Lung (tissue), 12 donors: ENCODE data around the gene RAB38. TPM values are rescaled to one million over a fixed set of nuclear protein-coding genes. Genes with fewer than 3 reads are reported as not detected.

Experiments used
- ATAC-seq: fragments of 200-7000 bp; cut with Tn5 transposase; one replicate; pipeline ENCODE4 v1.9.1; 2020; ENCODE audit warnings: moderate number of reproducible peaks; ENCODE audit not compliant: insufficient read depth, low FRiP score
- DNase-seq, 3 donors: peaks; one replicate each; pipeline ENCODE4 v3.0.0-alpha.2; 2013 to 2017
- H3K27ac ChIP-seq, 2 donors: one replicate each; pipeline ENCODE4 v1.5.1; 2013; ENCODE audit warnings: mild to moderate bottlenecking in 2 of 2, moderate library complexity in 2 of 2, control low read depth in 1 of 2, inconsistent platforms in 1 of 2, low read depth in 1 of 2, low read length in 1 of 2
- H3K27me3 ChIP-seq, 3 donors: one replicate each; pipeline ENCODE4 v1.5.1; 2013; ENCODE audit warnings: low read length in 2 of 3; ENCODE audit not compliant: control insufficient read depth in 3 of 3, insufficient read depth in 3 of 3
- H3K36me3 ChIP-seq, 4 donors: one replicate each; pipeline ENCODE4 v1.5.1; 2013; ENCODE audit warnings: low read length in 4 of 4, mild to moderate bottlenecking in 1 of 4, moderate library complexity in 1 of 4; ENCODE audit not compliant: control insufficient read depth in 4 of 4, insufficient read depth in 4 of 4
- H3K4me1 ChIP-seq, 5 donors: one replicate each; pipeline ENCODE4 v1.5.1; 2013; ENCODE audit warnings: low read length in 5 of 5, mild to moderate bottlenecking in 2 of 5, moderate library complexity in 1 of 5; ENCODE audit not compliant: control insufficient read depth in 5 of 5, insufficient read depth in 5 of 5
- H3K4me3 ChIP-seq: one replicate; pipeline ENCODE4 v1.5.1; 2013; ENCODE audit warnings: mild to moderate bottlenecking, control low read depth, moderate library complexity
- H3K9ac ChIP-seq, 2 donors: one replicate each; pipeline ENCODE4 v1.5.1; 2013; ENCODE audit warnings: low read length in 2 of 2, control low read depth in 1 of 2; ENCODE audit not compliant: insufficient read depth in 1 of 2
- H3K9me3 ChIP-seq, 4 donors: one replicate each; pipeline ENCODE4 v1.5.1; 2013; ENCODE audit warnings: low read length in 3 of 4, mild to moderate bottlenecking in 1 of 4, moderate library complexity in 1 of 4; ENCODE audit not compliant: control insufficient read depth in 4 of 4, insufficient read depth in 3 of 4
- WGBS, 2 donors: extraction: QIAGEN DNeasy Blood & Tissue Kit; methylation state at CpG; one replicate each; pipeline ENCODE4 v1.1.7; 2013; 5-methylcytosine and 5-hydroxymethylcytosine counted together
- polyA plus RNA-seq, 2 donors: library from polyadenylated mRNA; stranded (reverse); fragments of 200-250 nt; gene quantifications; one replicate each; pipeline ENCODE4 v1.2.1, GENCODE V29; 2013
- total RNA-seq, 2 donors: library from RNA; depleted of rRNA in 1 of 2; stranded (reverse); fragments of >200 nt in 1 of 2; gene quantifications; one replicate each; pipeline ENCODE4 v1.2.1, GENCODE V29; 2014 to 2021
- TF ChIP-seq, protein P1 (sequence below): IDR thresholded peaks from 2 replicates; pipeline ENCODE4 v1.5.1; 2012; ENCODE audit warnings: mild to moderate bottlenecking; ENCODE audit errors: control extremely low read depth, extremely low read depth
- donor health status: control.
- donor health status: control.
- donor health status: Bipolar disorder and iron deficiency.
- donor health status: healthy.
- donor health status: DM: yes; HTN: yes; CAD: no.

RAB38 gene
- total and polyA plus RNA-seq, 4 donors = 4.7 to 11.7 (median 7.5) TPM

DNA sequence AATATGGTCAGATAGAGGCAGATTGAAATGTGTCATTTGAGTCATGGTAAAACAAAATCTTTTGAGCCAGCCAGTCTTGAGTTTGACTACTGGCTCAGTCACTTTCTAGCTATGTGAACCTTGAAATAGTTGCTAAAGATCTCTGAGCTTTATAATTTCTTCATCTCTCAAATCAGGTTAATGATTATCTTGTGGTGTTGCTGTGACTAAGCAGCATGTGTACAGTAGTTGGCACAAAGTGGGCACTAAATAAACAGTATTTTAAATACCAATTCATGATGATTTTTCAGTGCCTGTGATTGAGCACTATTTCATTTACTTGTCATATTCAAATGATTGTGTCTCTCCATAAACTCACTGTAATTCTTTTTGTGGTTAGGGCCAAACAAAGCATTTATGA lies 70.8 kb downstream of the RAB38 start:
- peak; percentile 74 for ATAC-seq
- H3K4me1 ChIP-seq = no peaks in the 10 kb centered on the region
- TF ChIP-seq, protein P1, sequence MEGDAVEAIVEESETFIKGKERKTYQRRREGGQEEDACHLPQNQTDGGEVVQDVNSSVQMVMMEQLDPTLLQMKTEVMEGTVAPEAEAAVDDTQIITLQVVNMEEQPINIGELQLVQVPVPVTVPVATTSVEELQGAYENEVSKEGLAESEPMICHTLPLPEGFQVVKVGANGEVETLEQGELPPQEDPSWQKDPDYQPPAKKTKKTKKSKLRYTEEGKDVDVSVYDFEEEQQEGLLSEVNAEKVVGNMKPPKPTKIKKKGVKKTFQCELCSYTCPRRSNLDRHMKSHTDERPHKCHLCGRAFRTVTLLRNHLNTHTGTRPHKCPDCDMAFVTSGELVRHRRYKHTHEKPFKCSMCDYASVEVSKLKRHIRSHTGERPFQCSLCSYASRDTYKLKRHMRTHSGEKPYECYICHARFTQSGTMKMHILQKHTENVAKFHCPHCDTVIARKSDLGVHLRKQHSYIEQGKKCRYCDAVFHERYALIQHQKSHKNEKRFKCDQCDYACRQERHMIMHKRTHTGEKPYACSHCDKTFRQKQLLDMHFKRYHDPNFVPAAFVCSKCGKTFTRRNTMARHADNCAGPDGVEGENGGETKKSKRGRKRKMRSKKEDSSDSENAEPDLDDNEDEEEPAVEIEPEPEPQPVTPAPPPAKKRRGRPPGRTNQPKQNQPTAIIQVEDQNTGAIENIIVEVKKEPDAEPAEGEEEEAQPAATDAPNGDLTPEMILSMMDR = no peak
- no peaks in the 10 kb centered on the region for H3K27me3 ChIP-seq
- H3K36me3 ChIP-seq = no peaks in the 10 kb centered on the region
- H3K4me3 ChIP-seq = no peak overlapping the region
- no peak overlapping the region for H3K27ac ChIP-seq
- DNase-seq = no peak
- no peaks in the 10 kb centered on the region for H3K9me3 ChIP-seq
- no peak overlapping the region for H3K9ac ChIP-seq

DNA sequence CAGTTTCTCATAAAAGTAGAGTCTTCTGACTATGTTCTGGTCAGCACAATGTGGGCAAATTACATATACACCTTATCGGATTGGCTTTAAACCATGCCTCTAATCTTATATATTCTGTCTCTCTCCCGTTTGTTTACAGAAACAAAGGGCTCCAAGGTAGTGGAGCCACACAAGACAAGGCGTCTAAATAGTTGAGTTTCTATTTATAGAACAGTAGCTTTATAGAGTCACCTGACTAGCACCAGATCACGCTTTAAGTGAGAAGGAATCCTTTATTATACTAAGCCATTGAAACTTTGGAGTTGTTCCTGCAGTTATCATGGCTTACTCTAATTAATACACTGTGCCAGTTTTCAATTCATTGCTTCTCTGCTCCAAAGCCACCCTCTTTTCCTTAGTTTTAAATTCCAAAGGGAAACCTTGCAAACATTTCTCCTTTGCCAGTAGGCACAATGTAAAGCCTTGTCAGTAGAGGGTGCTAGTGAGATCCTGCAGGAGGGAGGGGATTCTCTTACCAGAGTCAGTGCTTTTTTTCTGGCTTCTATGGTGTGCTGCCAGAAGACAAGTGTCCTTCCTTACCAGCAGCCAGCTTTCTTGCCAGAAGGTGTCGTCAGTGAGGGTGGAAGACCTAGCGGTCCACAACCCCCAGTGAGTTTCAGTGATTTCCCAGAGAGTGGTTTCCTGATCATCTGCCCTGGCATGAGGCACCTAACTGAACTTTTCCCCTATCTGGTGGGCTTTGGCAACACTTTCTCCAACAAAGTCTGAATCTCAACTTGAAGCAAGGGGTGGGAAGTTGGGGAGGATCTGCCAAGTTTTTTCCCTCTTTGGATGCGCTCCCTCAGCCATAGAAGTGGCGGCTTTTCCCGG lies 71.7 kb downstream of the RAB38 start:
- TF ChIP-seq, protein P1 = no peak
- DNase-seq (peak in 1 of 3 donors; percentile 14), ATAC-seq (peak; percentile 71)
- H3K27ac ChIP-seq = peak overlapping the region in 1 of 2 donors; percentile 49
- H3K9ac ChIP-seq = no peak overlapping the region
- no peaks in the 10 kb centered on the region for H3K27me3 ChIP-seq
- no peaks in the 10 kb centered on the region for H3K4me1 ChIP-seq
- H3K4me3 ChIP-seq = no peak overlapping the region
- 70 to 76% methylated on average over 9 of the region's 9 CpGs for WGBS, 2 donors
- H3K9me3 ChIP-seq = no peaks in the 10 kb centered on the region
- H3K36me3 ChIP-seq = no peaks in the 10 kb centered on the region

DNA sequence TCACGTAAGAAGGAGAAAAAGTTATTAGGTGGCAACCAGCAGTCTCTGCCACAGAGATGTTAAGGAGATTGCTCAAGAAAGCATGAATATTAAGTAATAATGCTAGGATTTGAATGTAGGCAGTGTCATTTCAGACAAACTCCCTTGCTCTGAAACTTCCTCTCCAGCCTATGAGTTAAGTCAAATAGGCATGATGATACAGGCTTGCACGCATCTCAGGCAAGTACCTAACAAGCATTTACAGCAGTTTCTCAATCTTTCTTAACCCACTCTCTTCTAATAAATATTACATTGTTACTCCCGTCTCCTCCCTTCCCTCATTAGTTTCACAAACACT lies 72.7 kb downstream of the RAB38 start:
- Histone ChIP-seq H3K4me3 (no peak overlapping the region), H3K27me3 (no peaks in the 10 kb centered on the region), H3K27ac (no peak overlapping the region), H3K4me1 (peaks cover 0 to 4% (median 0%) of the 10 kb centered on the region in 5 donors), H3K36me3 (no peaks in the 10 kb centered on the region), H3K9ac (no peak overlapping the region), H3K9me3 (no peaks in the 10 kb centered on the region)
- DNase-seq (peak in 2 of 3 donors; percentile 21 to 48), ATAC-seq (no peak)
- TF ChIP-seq, protein P1 = no peak
- 35 to 45% methylated on average over 3 of the region's 3 CpGs for WGBS, 2 donors
